ENCODE results near the gene TENT4B.

DNA sequence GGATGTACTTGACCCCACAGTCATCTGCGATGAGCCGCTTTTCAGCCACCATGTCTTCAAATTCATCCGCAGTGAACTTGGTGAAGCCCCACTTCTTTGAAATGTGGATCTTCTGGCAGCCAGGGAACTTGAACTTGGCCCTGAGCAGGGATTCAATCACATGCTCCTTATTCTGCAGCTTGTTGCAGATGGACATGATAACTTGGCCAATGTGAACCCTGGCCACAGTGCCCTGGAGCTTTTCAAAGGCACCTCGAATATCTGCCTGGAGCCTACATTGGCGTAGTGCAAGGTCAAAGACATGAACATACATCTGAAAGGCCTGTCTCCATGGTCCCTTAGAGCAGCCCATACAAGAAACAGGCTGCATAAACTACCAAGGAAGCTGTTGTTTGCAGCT is 1.8 kb upstream of the TENT4B start:
- TF ChIP-seq ZFX (IDR thresholded peaks at IDR 0.05; ENCODE audit: borderline replicate concordance) (no peak), CTCF (IDR thresholded peaks at IDR 0.05) (no peak)
